ENCODE data around the gene CDKAL1.

DNA sequence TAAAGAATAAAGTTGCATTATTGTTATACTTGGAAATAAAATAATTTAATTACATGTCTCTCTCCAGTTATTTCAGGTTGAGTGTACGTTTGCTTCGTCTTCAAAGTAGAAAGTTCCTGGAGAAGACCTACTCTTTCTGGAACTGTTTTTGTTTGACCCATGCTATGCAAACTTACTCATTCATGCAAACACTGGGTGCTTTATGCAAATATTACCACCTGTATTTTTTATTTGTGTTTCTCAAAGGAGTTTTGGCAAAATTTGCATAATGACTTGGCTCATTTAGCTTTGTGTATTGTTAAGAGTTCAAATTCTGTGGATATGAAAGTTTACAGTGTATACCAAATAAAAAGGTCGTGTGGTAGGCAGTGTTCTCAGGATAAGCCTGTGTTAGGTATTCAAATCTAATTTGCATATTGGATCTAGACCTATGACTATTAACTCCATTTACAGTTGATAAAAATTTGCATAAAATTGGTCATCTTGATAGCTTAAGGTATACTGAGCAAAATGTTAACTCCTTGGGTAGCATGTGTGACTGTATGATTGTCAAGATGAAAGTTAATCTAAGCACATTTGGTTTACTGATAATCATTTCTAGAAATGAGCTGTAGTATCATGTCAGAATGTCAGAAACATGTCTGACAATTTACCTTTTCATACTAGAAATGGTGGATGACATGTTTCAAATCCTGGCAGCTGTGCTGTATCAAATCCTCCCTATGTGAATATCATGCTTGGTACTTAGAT, 65.2 kb downstream of the CDKAL1 start:
- TF ChIP-seq POLR2AphosphoS5 (IDR thresholded peaks at IDR 0.05), result no peak
- TF ChIP-seq, protein P1, sequence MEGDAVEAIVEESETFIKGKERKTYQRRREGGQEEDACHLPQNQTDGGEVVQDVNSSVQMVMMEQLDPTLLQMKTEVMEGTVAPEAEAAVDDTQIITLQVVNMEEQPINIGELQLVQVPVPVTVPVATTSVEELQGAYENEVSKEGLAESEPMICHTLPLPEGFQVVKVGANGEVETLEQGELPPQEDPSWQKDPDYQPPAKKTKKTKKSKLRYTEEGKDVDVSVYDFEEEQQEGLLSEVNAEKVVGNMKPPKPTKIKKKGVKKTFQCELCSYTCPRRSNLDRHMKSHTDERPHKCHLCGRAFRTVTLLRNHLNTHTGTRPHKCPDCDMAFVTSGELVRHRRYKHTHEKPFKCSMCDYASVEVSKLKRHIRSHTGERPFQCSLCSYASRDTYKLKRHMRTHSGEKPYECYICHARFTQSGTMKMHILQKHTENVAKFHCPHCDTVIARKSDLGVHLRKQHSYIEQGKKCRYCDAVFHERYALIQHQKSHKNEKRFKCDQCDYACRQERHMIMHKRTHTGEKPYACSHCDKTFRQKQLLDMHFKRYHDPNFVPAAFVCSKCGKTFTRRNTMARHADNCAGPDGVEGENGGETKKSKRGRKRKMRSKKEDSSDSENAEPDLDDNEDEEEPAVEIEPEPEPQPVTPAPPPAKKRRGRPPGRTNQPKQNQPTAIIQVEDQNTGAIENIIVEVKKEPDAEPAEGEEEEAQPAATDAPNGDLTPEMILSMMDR (IDR thresholded peaks at IDR 0.05), result no peak
- no peak for TF ChIP-seq POLR2A (IDR thresholded peaks at IDR 0.05)
- TF ChIP-seq EP300 (IDR thresholded peaks at IDR 0.05), result no peak
